ENCODE data around the gene PTCH1. TPM values are rescaled to one million over a fixed set of nuclear protein-coding genes. Genes with fewer than 3 reads are reported as not detected.

Gene PTCH1
- total RNA-seq, 4 donors from 2014 or later: 4.2 to 6.9 (median 5.2) TPM

- ATAC-seq (no peak), DNase-seq (no peak)
- in situ Hi-C loops (cut with MboI; ENCODE audit: low sequenced_read_pairs in 4 of 4) (no loop called here), intact Hi-C loops (cut with DNase I; ENCODE audit: low total_unique reads) (no loop called here)
- no peaks in the 10 kb centered on the region for H3K36me3 ChIP-seq
- H3K4me1 ChIP-seq: no peaks in the 10 kb centered on the region
- H3K27ac ChIP-seq: no peak overlapping the region
- no peaks in the 10 kb centered on the region for H3K9me3 ChIP-seq
- TF ChIP-seq POLR2A (IDR thresholded peaks at IDR 0.05) (no peak), CTCF (IDR thresholded peaks at IDR 0.05 in 4 of 5, conservative IDR thresholded peaks at IDR 0.05 in 1 of 5) (no peak)
- no peak overlapping the region for H3K4me3 ChIP-seq
- H3K27me3 ChIP-seq: peaks cover 0 to 4% (median 0%) of the 10 kb centered on the region in 3 donors
Measured at GRCh38 chr9:95545831-95546567, 29.2 kb upstream of the PTCH1 start.

- ATAC-seq (no peak), DNase-seq (no peak)
- H3K36me3 ChIP-seq: no peaks in the 10 kb centered on the region
- in situ Hi-C loops (cut with MboI; ENCODE audit: low sequenced_read_pairs in 4 of 4) (no loop called here), intact Hi-C loops (cut with DNase I; ENCODE audit: low total_unique reads) (no loop called here)
- no peak overlapping the region for H3K27ac ChIP-seq
- H3K4me1 ChIP-seq: no peaks in the 10 kb centered on the region
- no peaks in the 10 kb centered on the region for H3K27me3 ChIP-seq
- H3K4me3 ChIP-seq: no peak overlapping the region
- TF ChIP-seq POLR2A (IDR thresholded peaks at IDR 0.05) (no peak), CTCF (IDR thresholded peaks at IDR 0.05 in 4 of 5, conservative IDR thresholded peaks at IDR 0.05 in 1 of 5) (no peak)
- H3K9me3 ChIP-seq: no peaks in the 10 kb centered on the region
Measured at GRCh38 chr9:95533996-95534680, 17.4 kb upstream of the PTCH1 start.

- H3K27me3 ChIP-seq: peaks cover 0 to 6% (median 4%) of the 10 kb centered on the region in 3 donors
- no peak overlapping the region for H3K4me3 ChIP-seq
- no peak overlapping the region for H3K27ac ChIP-seq
- DNase-seq: no peak
- no peaks in the 10 kb centered on the region for H3K4me1 ChIP-seq
- TF ChIP-seq POLR2A (IDR thresholded peaks at IDR 0.05): no peak
- TF ChIP-seq CTCF (IDR thresholded peaks at IDR 0.05 in 4 of 5, conservative IDR thresholded peaks at IDR 0.05 in 1 of 5): no peak
- H3K36me3 ChIP-seq: no peaks in the 10 kb centered on the region
- in situ Hi-C loops (cut with MboI; ENCODE audit: low sequenced_read_pairs in 4 of 4): no loop called here
- no peak for ATAC-seq
- no peaks in the 10 kb centered on the region for H3K9me3 ChIP-seq
- intact Hi-C loops (cut with DNase I; ENCODE audit: low total_unique reads): no loop called here
Measured at GRCh38 chr9:95529910-95530309, 13.1 kb upstream of the PTCH1 start.

- no peak for TF ChIP-seq CTCF (IDR thresholded peaks at IDR 0.05 in 4 of 5, conservative IDR thresholded peaks at IDR 0.05 in 1 of 5)
- no peak for TF ChIP-seq POLR2A (IDR thresholded peaks at IDR 0.05)
- no peaks in the 10 kb centered on the region for H3K4me1 ChIP-seq
- ATAC-seq (no peak), DNase-seq (no peak)
- in situ Hi-C loops (cut with MboI; ENCODE audit: low sequenced_read_pairs in 4 of 4): no loop called here
- intact Hi-C loops (cut with DNase I; ENCODE audit: low total_unique reads): no loop called here
- H3K27ac ChIP-seq: no peak overlapping the region
- no peaks in the 10 kb centered on the region for H3K36me3 ChIP-seq
- H3K4me3 ChIP-seq: no peak overlapping the region
- H3K27me3 ChIP-seq: peaks cover 0 to 6% (median 4%) of the 10 kb centered on the region in 3 donors
- no peaks in the 10 kb centered on the region for H3K9me3 ChIP-seq
Measured at GRCh38 chr9:95528908-95529502, 12.2 kb upstream of the PTCH1 start.
